Ovary (tissue), 9 donors: Measurements from ENCODE around the gene APOOL. TPM values are rescaled to one million over a fixed set of nuclear protein-coding genes. Genes with fewer than 3 reads are reported as not detected.

Source experiments
- DNase-seq, 5 donors: peaks; one replicate each; pipeline ENCODE4 v3.0.0-alpha.2; 2019 to 2020
- H3K27ac ChIP-seq, 2 donors: fragments of 200-600 bp; one replicate each; pipeline versions ENCODE4 v1.5.1 to v1.8.0; 2019 to 2022
- H3K27me3 ChIP-seq: fragments of 200-600 bp; one replicate; pipeline ENCODE4 v1.8.0; 2022
- H3K36me3 ChIP-seq: fragments of 200-600 bp; sonication (generic); one replicate; pipeline ENCODE4 v1.5.1; 2019
- H3K4me1 ChIP-seq: one replicate; pipeline ENCODE4 v1.8.1; 2013; ENCODE audit warnings: mild to moderate bottlenecking, moderate library complexity; ENCODE audit not compliant: insufficient read depth
- H3K4me3 ChIP-seq: fragments of 200-600 bp; sonication (generic); one replicate; pipeline ENCODE4 v1.5.1; 2017
- H3K9me3 ChIP-seq, 2 donors: fragments of 200-600 bp in 1 of 2; sonication (generic) in 1 of 2; one replicate each; pipeline versions ENCODE4 v1.5.1 to v1.8.1; 2013 to 2019; ENCODE audit warnings: mild to moderate bottlenecking in 1 of 2, moderate library complexity in 1 of 2
- CTCF ChIP-seq, 3 donors: fragments of 450-650 bp in 2 of 3; fragments of 200-600 bp in 1 of 3; IDR thresholded peaks; one replicate each; pipeline versions ENCODE4 v1.5.1 to v1.8.0; 2016 to 2022; ENCODE audit warnings: antibody characterized with exemption in 3 of 3, mild to moderate bottlenecking in 1 of 3
- EP300 ChIP-seq: sonication (generic); formaldehyde crosslinking; IDR thresholded peaks from one replicate; pipeline ENCODE4 v1.6.1; 2017; ENCODE audit warnings: antibody characterized with exemption
- POLR2A ChIP-seq: fragments of 450-650 bp; IDR thresholded peaks from one replicate; pipeline ENCODE4 v1.6.1; 2017; ENCODE audit warnings: antibody characterized with exemption, mild to moderate bottlenecking, moderate library complexity
- WGBS, 3 donors: extraction: QIAGEN DNeasy Blood & Tissue Kit in 1 of 3; methylation state at CpG; one replicate each; pipeline versions ENCODE4 v1.1.5 to v1.1.7; 2013 to 2017; 5-methylcytosine and 5-hydroxymethylcytosine counted together
- intact Hi-C, 4 donors: fragments of 100-400 bp; cut with DNase I; formaldehyde crosslinking; loops; one replicate each; pipeline versions ENCODE4 v1.11.0 to v1.15.1; 2022 to 2023
- polyA plus RNA-seq, 2 donors: library from polyadenylated mRNA; stranded (reverse); fragments of 200-250 nt in 1 of 2; fragments of 350-450 nt in 1 of 2; fragmentation: Illumina TruSeq in 1 of 2; extraction: RNeasy Lipid Tissue Mini Kit (QIAGEN cat#74804) in 1 of 2; gene quantifications; one replicate each; pipeline ENCODE4 v1.2.3, GENCODE V29; 2013 to 2014
- total RNA-seq, 7 donors: library from RNA; depleted of rRNA in 2 of 7; stranded (reverse); fragments of >200 nt in 2 of 7; fragmentation: NEBNext Ultra II Directional in 3 of 7; extraction: Animal tissue kit (Norgen Biotek cat#: 25700) in 3 of 7; gene quantifications; one replicate each; pipeline versions ENCODE4 v1.1.0 to v1.2.4, GENCODE V29; 2016 to 2023
- donor health status: DM: no; HTN: no; CAD: no; lungs with moderate emphysema.
- donor health status: DM: no; HTN: no; CAD: no.
- donor health status: Bipolar disorder and iron deficiency.
- donor health status: DM: yes; HTN: yes; CAD: no.
- donor health status: DM: no; HTN: no; CAD: no.
- donor health status: DM: yes; HTN: yes; CAD: no.

APOOL gene
- total and polyA plus RNA-seq, 9 donors, result 3.9 to 18.5 (median 11.8) TPM

GRCh38 chrX:85017721-85018120 is 14.0 kb downstream of the APOOL start:
- H3K4me3 ChIP-seq, result no peak overlapping the region
- DNase-seq, result no peak

GRCh38 chrX:85018471-85018870 is 14.8 kb downstream of the APOOL start:
- no peaks in the 10 kb centered on the region for H3K9me3 ChIP-seq
- H3K4me3 ChIP-seq, result no peak overlapping the region
- H3K36me3 ChIP-seq, result no peaks in the 10 kb centered on the region
- H3K27ac ChIP-seq, result no peak overlapping the region
- no peaks in the 10 kb centered on the region for H3K4me1 ChIP-seq
- 95 to 100% (median 97%) methylated on average over 1 of the region's 1 CpG for WGBS, 3 donors
- intact Hi-C loops, result no loop called here
- H3K27me3 ChIP-seq, result no peaks in the 10 kb centered on the region
- TF ChIP-seq POLR2A, result no peak
- DNase-seq, result no peak

More at GRCh38 chrX:85017721-85018120, 14.0 kb downstream of the APOOL start:
- TF ChIP-seq EP300, result no peak
- 82 to 94% (median 89%) methylated on average over 2 of the region's 2 CpGs for WGBS, 3 donors
- intact Hi-C loops, result no loop called here
- no peaks in the 10 kb centered on the region for H3K9me3 ChIP-seq
- H3K27me3 ChIP-seq, result no peaks in the 10 kb centered on the region
- H3K27ac ChIP-seq, result no peak overlapping the region
- no peaks in the 10 kb centered on the region for H3K36me3 ChIP-seq
- no peaks in the 10 kb centered on the region for H3K4me1 ChIP-seq

GRCh38 chrX:85020216-85020615 is 16.5 kb downstream of the APOOL start:
- no peak for DNase-seq
- intact Hi-C loops, result no loop called here
- Histone ChIP-seq H3K36me3 (no peaks in the 10 kb centered on the region), H3K27ac (no peak overlapping the region), H3K9me3 (no peaks in the 10 kb centered on the region), H3K27me3 (no peaks in the 10 kb centered on the region), H3K4me1 (no peaks in the 10 kb centered on the region), H3K4me3 (no peak overlapping the region)
- TF ChIP-seq EP300 (no peak), CTCF (IDR thresholded peaks at IDR 0.05) (no peak), POLR2A (no peak)
- 83 to 91% (median 85%) methylated on average over 4 of the region's 4 CpGs for WGBS, 3 donors

- no peaks in the 10 kb centered on the region for H3K27me3 ChIP-seq
- H3K4me3 ChIP-seq, result no peak overlapping the region
- DNase-seq, result no peak
- no peak overlapping the region for H3K27ac ChIP-seq
- no peaks in the 10 kb centered on the region for H3K36me3 ChIP-seq
- no peaks in the 10 kb centered on the region for H3K4me1 ChIP-seq
- intact Hi-C loops, result no loop called here
- 52 to 69% (median 58%) methylated on average over 2 of the region's 2 CpGs for WGBS, 3 donors
- peaks cover 0 to 2% of the 10 kb centered on the region in 2 donors for H3K9me3 ChIP-seq
- TF ChIP-seq POLR2A (no peak), CTCF (IDR thresholded peaks at IDR 0.05) (no peak), EP300 (no peak)
These were observed 20.4 kb downstream of the APOOL start for GRCh38 chrX:85024044-85024443.

- Histone ChIP-seq H3K27ac (no peak overlapping the region), H3K4me3 (no peak overlapping the region), H3K36me3 (no peaks in the 10 kb centered on the region), H3K9me3 (peaks cover 0 to 2% of the 10 kb centered on the region in 2 donors), H3K27me3 (no peaks in the 10 kb centered on the region), H3K4me1 (no peaks in the 10 kb centered on the region)
- 72 to 86% (median 80%) methylated on average over 3 of the region's 3 CpGs for WGBS, 3 donors
- intact Hi-C loops, result no loop called here
- no peak for DNase-seq
- TF ChIP-seq POLR2A (no peak), EP300 (no peak), CTCF (IDR thresholded peaks at IDR 0.05) (no peak)
These were observed 20.9 kb downstream of the APOOL start for GRCh38 chrX:85024562-85024961.

GRCh38 chrX:85026170-85026569 is 22.5 kb downstream of the APOOL start:
- no peaks in the 10 kb centered on the region for H3K27me3 ChIP-seq
- no peak overlapping the region for H3K4me3 ChIP-seq
- intact Hi-C loops, result no loop called here
- peaks cover 0 to 2% of the 10 kb centered on the region in 2 donors for H3K9me3 ChIP-seq
- no peaks in the 10 kb centered on the region for H3K4me1 ChIP-seq
- no peak for TF ChIP-seq POLR2A
- no peak for TF ChIP-seq CTCF (IDR thresholded peaks at IDR 0.05)
- no peak for DNase-seq
- no peak overlapping the region for H3K27ac ChIP-seq
- no peaks in the 10 kb centered on the region for H3K36me3 ChIP-seq
